ENCODE results near the gene TAF11L2.
"Not testable (repeated sequence)": the region's sequence is repeated elsewhere in the genome, so short reads cannot be mapped to it uniquely, and the experiment has no call there.

Gene TAF11L2

GRCh38 chr5:17497931-17498330 lies at the start of gene TAF11L2:
TAF11L2 (plus strand) TSS chr5:17498231.
- not testable (repeated sequence) for DNase-seq

DNA sequence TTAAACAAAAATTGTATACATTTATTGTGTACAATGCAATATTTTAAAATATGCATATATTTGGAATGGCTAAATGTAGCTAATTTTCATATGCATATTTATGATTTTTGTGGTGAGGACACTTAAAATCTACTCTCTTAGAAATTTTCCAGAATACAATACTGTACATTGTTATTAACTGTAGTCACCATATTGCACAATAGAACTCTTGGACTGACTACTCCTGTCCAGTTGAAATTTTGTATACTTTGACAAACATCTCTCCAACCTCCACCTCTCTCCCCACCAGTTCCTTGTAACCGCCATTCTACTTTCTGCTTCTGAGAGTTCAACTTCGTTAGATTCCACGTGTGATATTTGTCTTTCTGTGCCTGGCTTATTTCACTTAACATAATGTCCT lies 49.2 kb upstream of the TAF11L2 start:
- DNase-seq (no peak), ATAC-seq (no peak)

More at GRCh38 chr5:17497931-17498330, at the start of gene TAF11L2:
- not testable (repeated sequence) for ATAC-seq

DNA sequence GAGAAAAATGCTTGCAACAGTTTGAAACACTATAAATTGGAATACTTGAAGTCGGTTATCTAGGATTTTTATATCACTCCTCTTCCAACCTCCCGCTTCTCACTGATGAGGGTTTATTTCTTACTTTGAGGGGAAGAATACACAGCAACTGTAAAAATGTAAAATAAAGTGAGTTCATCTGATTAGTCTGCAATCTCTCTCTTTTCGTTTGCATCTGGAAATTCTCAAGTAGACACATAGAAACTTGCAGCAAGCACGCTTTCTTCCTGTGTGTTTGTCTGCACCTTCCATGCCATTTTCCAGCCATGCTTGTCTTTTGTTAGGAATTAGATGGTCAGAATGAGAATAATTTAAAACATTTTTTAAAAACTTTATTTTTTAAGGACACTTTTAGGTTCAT lies 45.1 kb upstream of the TAF11L2 start:
- ATAC-seq (no peak), DNase-seq (no peak)

DNA sequence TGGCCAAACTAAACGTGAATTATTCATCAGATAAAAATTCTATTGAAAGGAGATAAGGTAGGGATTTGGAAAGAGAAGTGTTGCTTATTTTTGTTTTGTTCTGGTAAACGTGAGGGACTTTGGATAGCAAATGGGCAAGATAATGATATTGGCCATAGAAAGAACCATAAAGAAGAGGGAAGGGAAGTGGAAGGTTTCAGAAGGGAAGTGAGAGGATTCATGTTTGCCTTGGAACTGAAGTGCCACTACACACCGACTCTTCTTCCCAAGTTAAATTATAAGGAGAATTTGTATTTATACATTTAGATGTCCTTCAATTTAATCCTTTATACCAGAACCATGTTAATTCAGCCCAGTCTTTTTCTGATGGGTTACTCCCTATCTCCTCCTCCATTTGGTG lies 42.1 kb upstream of the TAF11L2 start:
- DNase-seq (no peak), ATAC-seq (no peak)

GRCh38 chr5:17461793-17462192 lies 36.2 kb upstream of the TAF11L2 start:
- ATAC-seq (no peak), DNase-seq (no peak)

- no peak for ATAC-seq
- DNase-seq, result no peak
Measured at GRCh38 chr5:17463653-17464052, 34.4 kb upstream of the TAF11L2 start.

DNA sequence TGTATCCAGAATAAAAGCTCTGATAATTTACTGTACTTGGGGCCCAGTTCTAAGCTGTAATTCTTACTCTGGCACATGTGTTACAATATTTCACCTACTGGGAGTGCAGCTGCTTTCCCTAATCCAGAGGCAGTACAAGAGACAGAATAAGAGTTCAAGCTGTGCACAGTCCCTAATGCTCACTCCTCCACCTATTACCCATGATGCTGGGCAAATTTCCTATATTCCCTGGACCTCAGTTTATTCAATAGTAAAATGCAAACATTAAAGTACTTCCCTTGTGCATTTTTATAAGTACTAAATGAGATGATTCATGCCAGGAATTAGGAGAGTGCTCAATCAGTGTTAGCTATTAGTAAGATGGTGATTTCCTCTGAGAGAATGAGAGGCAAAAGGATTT lies 28.0 kb upstream of the TAF11L2 start:
- DNase-seq (no peak), ATAC-seq (no peak)

- ATAC-seq, DNase-seq: not testable (repeated sequence)
Measured at GRCh38 chr5:17475064-17475463, 23.0 kb upstream of the TAF11L2 start.

DNA sequence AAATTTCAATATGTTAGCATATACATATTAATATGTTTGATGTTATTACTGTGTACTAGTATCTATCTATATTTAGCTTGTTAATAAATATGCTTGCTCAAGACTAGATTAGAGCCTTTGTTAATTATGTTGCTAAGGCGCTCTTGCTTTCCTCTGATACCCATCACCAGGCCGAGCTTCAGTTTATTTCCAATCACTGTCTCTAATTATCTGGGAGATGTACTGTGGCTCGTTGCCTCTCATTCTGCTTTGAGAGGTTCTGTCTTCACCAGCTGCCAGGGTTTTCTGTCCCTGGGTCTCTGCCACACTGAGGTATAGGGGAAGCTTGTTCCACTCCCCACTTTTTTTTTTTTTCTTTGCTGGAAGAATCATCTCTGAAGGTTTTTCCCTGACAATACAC lies 21.0 kb upstream of the TAF11L2 start:
- ATAC-seq, result no peak
- DNase-seq, result no peak

- no peak for ATAC-seq
- no peak for DNase-seq
Measured at GRCh38 chr5:17477573-17478265, 20.3 kb upstream of the TAF11L2 start.

DNA sequence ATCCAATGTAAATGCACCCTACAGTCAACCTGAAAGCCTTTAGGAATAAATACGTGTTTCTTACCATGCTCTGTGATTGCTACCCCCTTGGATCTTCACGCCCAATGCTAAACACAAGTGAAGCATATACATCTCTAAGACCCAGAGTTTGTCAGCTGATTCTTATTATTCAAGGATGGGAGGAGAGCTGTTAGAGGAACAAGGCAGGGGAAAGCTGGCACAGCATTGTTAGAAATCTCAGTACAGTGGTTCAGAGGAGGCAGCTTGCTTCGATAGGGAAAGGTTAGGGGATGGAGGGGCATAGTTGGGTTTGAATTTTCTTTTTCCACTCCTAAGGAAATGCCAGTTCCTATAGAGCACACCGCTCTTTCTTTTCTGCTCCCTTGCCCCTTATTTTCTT lies 16.7 kb upstream of the TAF11L2 start:
- no peak for ATAC-seq
- DNase-seq, result no peak

- no peak for DNase-seq
- no peak for ATAC-seq
Measured at GRCh38 chr5:17482790-17483189, 15.2 kb upstream of the TAF11L2 start.

DNA sequence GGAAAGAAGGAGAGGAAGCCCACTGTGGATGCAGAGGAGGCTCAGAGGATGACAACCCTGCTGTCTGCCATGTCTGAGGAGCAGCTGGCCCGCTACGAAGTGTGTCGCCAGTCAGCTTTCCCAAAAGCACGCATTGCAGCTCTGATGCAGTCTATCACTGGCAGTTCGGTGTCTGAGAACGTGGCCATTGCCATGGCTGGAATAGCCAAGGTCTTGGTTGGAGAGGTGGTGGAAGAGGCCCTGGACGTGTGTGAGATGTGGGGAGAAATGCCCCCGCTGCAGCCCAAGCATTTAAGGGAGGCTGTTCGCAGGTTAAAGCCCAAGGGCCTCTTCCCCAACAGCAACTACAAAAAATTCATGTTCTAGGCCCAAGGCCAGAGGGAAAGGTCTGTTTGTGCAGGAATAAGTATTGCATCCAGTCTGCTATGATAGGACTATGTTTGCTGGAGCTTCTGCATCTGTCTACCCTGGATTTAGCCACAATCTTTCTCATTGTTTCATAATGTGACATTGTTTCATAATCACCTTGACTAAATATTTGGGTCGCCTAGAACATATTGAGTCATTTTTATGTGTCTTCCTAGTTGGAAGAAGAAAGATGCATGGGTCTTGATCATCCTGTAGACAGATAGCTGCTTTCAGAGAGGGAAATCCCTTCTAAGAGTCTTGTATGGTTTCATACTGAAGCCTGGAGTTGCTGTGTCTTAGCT lies 11.4 kb upstream of the TAF11L2 start:
- not testable (repeated sequence) for ATAC-seq

DNA sequence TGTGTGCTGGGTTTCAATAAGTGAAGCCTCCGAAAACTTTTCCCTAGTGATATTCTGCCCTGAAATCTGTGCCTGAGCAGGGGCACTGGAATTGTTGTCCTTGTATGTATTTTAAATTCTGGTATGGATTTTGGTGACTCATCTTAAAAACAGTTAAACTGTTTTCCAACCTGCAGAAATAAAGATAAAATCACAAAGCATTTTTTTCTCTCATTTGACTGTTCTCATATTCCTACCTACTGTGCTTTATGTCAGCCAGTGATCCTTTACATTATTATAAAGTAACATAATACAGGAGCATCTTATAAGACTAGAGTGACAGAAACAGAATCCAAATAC lies 10.9 kb upstream of the TAF11L2 start:
- ATAC-seq, result no peak

More for the DNA sequence above, 11.4 kb upstream of the TAF11L2 start:
- DNase-seq, result not testable (repeated sequence)

GRCh38 chr5:17491257-17491656 lies 6.8 kb upstream of the TAF11L2 start:
- DNase-seq, ATAC-seq: not testable (repeated sequence)

More for the DNA sequence above, 10.9 kb upstream of the TAF11L2 start:
- no peak for DNase-seq

GRCh38 chr5:17492770-17493169 lies 5.3 kb upstream of the TAF11L2 start:
- ATAC-seq (no peak), DNase-seq (no peak)

DNA sequence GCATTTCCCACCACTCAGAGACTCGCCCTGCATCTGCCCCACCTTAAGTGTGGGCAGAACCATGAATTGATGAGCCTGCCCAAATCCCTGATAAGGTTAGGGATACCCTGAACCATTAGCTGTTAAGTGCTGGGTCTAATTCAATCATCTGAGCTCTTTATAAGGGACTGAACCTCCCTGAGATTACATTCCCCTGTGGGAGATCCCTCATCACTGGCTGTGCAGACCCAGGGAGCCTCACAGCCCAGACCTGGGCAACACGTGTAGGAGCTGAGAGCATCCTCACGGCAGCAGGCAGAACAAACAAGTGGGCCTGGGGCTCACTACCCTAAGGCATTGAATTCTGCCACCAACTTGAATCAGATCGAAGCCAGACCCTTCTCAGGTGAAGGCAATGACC lies 585 bp upstream of the TAF11L2 start:
- no peak for ATAC-seq
- DNase-seq, result no peak

- ATAC-seq (no peak), DNase-seq (no peak)
Measured at GRCh38 chr5:17511775-17512325, 13.8 kb downstream of the TAF11L2 start.

DNA sequence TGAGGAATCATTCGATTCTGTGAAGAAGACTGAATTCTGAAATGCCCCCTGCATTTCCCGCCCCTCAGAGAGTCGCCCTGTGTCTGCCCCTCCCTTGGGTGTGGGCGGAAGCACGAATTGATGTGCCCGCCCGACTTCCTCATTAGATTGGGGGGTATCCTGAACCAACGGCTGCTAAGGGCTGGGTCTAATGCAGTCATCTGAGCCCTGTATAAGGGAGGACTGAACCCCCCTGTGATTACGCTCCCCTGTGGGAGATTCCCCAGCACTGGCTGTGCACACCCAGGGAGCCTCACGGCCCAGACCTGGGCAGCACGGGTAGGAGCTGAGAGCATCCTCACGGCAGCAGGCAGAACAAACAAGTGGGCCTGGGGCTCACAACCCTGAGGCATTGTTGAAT lies 19.5 kb downstream of the TAF11L2 start:
- ATAC-seq, DNase-seq: not testable (repeated sequence)

DNA sequence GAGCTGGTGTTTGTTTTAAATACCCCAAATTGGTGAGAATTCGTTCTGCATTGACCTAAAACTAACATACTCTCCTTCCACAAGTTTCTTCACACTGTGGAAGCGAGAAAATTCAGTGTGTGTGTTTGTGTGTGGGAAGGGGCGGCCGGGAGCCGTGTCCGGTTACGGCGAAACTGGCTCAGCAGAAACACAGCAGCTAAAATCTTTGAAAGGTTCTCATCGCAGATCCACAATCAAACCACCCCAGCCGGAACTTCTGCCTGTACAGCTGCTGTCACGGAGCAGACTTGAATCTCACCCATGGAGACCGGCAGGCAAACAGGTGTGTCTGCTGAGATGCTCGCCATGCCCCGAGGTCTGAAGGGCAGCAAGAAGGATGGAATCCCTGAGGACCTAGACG lies 20.0 kb downstream of the TAF11L2 start, which contains the start of gene TAF11L3:
Gene TAF11L3 (plus strand): TSS at position 301 of the 400 bp plus-strand sequence.
- not testable (repeated sequence) for ATAC-seq, DNase-seq

DNA sequence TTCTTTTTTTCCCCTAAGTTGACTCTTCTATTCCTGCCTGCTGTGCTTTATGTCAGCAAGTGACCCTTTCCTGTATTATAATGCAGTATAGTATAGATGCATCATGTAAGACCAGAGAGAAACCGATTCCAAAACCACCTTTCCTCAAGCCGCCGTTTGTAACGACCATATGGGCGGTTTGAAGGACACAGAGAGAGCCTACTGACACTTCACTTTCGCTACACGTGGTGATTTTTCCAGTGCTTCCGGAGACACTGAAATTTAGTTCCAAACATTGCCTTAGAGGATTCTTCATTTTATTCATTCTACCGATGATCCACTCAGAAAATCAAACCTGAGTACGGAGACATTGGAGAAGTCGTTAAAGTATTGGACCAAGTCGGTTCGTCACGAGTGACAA lies 21.5 kb downstream of the TAF11L2 start:
- ATAC-seq, DNase-seq: not testable (repeated sequence)

DNA sequence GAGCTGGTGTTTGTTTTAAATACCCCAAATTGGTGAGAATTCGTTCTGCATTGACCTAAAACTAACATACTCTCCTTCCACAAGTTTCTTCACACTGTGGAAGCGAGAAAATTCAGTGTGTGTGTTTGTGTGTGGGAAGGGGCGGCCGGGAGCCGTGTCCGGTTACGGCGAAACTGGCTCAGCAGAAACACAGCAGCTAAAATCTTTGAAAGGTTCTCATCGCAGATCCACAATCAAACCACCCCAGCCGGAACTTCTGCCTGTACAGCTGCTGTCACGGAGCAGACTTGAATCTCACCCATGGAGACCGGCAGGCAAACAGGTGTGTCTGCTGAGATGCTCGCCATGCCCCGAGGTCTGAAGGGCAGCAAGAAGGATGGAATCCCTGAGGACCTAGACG lies 23.5 kb downstream of the TAF11L2 start, which contains the start of gene TAF11L4:
Gene TAF11L4 (plus strand): TSS at position 301 of the 400 bp plus-strand sequence.
- DNase-seq, ATAC-seq: not testable (repeated sequence)

- DNase-seq, ATAC-seq: not testable (repeated sequence)
Measured at GRCh38 chr5:17524935-17525334, 26.9 kb downstream of the TAF11L2 start, which contains the start of gene TAF11L5. TAF11L5 (plus strand) TSS chr5:17525235.

All from stimulated activated naive CD8-positive, alpha-beta T cell treated with anti-CD3 and anti-CD28 coated beads, Interleukin-15, Interleukin-2, amounts not matched to agents 100 U/mL and 50 U/mL, for 24 hours (primary cell).